GM18511 (cell line): ENCODE data around the gene FAM135A.
"Not testable (repeated sequence)": the region's sequence is repeated elsewhere in the genome, so short reads cannot be mapped to it uniquely, and the experiment has no call there.

Experiments used
- ATAC-seq: cut with Tn5 transposase; IDR thresholded peaks from one replicate; pipeline ENCODE4 v1.9.1; 2021; ENCODE audit warnings: mild to moderate bottlenecking, moderate library complexity; ENCODE audit not compliant: unreplicated experiment

FAM135A gene

GRCh38 chr6:70607371-70607770 lies 194.1 kb downstream of the FAM135A start:
- not testable (repeated sequence) for ATAC-seq

- ATAC-seq: not testable (repeated sequence)
Measured at GRCh38 chr6:70609181-70609580, 195.9 kb downstream of the FAM135A start.
